ENCODE measurements around the gene CYP3A5.
"Not testable (repeated sequence)": the region's sequence is repeated elsewhere in the genome, so short reads cannot be mapped to it uniquely, and the experiment has no call there.

Gene CYP3A5

GRCh38 chr7:99665312-99666012 is 14.3 kb downstream of the CYP3A5 start:
- Histone ChIP-seq H3K79me2 (ENCODE audit: insufficient read depth, low read length) (no peaks in the 10 kb centered on the region), H3K9ac (ENCODE audit: low read depth, low read length) (no peak overlapping the region), H3K36me3 (ENCODE audit: insufficient read depth, low read length) (0 out of 2 replicates have a peak, but pooled peaks cover 3% of the 10 kb centered on the region), H3K4me2 (ENCODE audit: insufficient read depth, low read length) (no peak overlapping the region), H4K20me1 (ENCODE audit: insufficient read depth, low read length) (no peaks in the 10 kb centered on the region), H3K27me3 (ENCODE audit: insufficient read depth, low read length, poor library complexity) (no peaks in the 10 kb centered on the region), H3K9me3 (ENCODE audit: insufficient read depth, low read length, severe bottlenecking) (no peaks in the 10 kb centered on the region), H3K4me1 (ENCODE audit: insufficient read depth, low read length) (peaks cover 5% of the 10 kb centered on the region; the same call in 1 of the 2 replicates), H3K4me3 (ENCODE audit: low read depth in 1 of 2, low read length in 2 of 2) (no peak overlapping the region), H2AFZ (ENCODE audit: low read depth, low read length) (no peak overlapping the region), H3K27ac (ENCODE audit: low read length) (no peak overlapping the region)
- ATAC-seq (ENCODE audit: insufficient read depth, low read depth) (no peak), DNase-seq (no peak)
- TF ChIP-seq EZH2 (IDR thresholded peaks at IDR 0.05; ENCODE audit: borderline replicate concordance, low read depth, low read length, severe bottlenecking), result no peak
- no peak for TF ChIP-seq CTCF (IDR thresholded peaks at IDR 0.05; ENCODE audit: borderline replicate concordance, extremely low read depth, low read length, poor library complexity, severe bottlenecking)

DNA sequence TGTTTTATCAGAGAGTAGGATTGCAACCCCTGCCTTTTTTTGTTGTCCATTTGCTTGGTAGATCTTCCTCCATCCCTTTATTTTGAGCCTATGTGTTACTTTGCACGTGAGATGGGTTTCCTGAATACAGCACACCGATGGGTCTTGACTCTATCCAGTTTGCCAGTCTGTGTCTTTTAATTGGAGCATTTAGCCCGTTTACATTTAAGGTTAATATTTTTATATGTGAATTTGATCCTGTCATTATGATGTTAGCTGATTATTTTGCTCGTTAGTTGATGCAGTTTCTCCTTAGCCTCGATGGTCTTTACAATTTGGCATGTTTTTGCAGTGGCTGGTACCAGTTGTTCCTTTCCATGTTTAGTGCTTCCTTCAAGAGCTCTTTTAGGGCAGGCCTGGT is 21.9 kb downstream of the CYP3A5 start:
- H3K27ac ChIP-seq (ENCODE audit: low read length); H3K9me3 ChIP-seq (ENCODE audit: insufficient read depth, low read length, severe bottlenecking); H3K9ac ChIP-seq (ENCODE audit: low read depth, low read length); H3K4me2 ChIP-seq (ENCODE audit: insufficient read depth, low read length); ATAC-seq (ENCODE audit: insufficient read depth, low read depth); H3K4me3 ChIP-seq (ENCODE audit: low read depth in 1 of 2, low read length in 2 of 2); H4K20me1 ChIP-seq (ENCODE audit: insufficient read depth, low read length); H3K27me3 ChIP-seq (ENCODE audit: insufficient read depth, low read length, poor library complexity); H3K4me1 ChIP-seq (ENCODE audit: insufficient read depth, low read length); H3K79me2 ChIP-seq (ENCODE audit: insufficient read depth, low read length); DNase-seq; H2AFZ ChIP-seq (ENCODE audit: low read depth, low read length); H3K36me3 ChIP-seq (ENCODE audit: insufficient read depth, low read length): not testable (repeated sequence)

GRCh38 chr7:99654626-99655025 is 25.2 kb downstream of the CYP3A5 start:
- H3K27me3 ChIP-seq (ENCODE audit: insufficient read depth, low read length, poor library complexity); H3K9ac ChIP-seq (ENCODE audit: low read depth, low read length); H3K27ac ChIP-seq (ENCODE audit: low read length); H3K4me3 ChIP-seq (ENCODE audit: low read depth in 1 of 2, low read length in 2 of 2); H3K9me3 ChIP-seq (ENCODE audit: insufficient read depth, low read length, severe bottlenecking); H3K4me2 ChIP-seq (ENCODE audit: insufficient read depth, low read length); DNase-seq; ATAC-seq (ENCODE audit: insufficient read depth, low read depth); H3K36me3 ChIP-seq (ENCODE audit: insufficient read depth, low read length); H3K79me2 ChIP-seq (ENCODE audit: insufficient read depth, low read length); H4K20me1 ChIP-seq (ENCODE audit: insufficient read depth, low read length); H3K4me1 ChIP-seq (ENCODE audit: insufficient read depth, low read length); H2AFZ ChIP-seq (ENCODE audit: low read depth, low read length): not testable (repeated sequence)

DNA sequence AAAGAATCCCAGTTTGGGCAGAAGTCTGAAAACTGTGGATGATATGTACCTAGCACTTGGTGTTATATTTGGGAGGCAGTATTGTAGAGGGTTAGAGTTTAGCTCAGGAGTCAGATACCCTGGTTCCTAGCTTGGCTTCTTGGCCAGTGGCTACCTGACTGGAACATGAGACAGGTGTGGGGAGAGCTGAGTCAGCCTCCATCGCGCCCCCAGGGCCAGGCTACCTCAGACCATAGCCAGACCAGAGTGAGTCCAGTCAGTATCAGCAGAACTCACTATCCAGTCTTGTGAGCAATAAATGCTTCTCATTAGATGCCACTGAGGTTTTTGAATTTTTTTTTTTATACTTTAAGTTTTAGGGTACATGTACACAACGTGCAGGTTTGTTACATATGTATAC is 26.0 kb downstream of the CYP3A5 start:
- no peak overlapping the region for H3K9ac ChIP-seq (ENCODE audit: low read depth, low read length)
- no peaks in the 10 kb centered on the region for H3K4me1 ChIP-seq (ENCODE audit: insufficient read depth, low read length)
- H3K27me3 ChIP-seq (ENCODE audit: insufficient read depth, low read length, poor library complexity), result no peaks in the 10 kb centered on the region
- no peak for ATAC-seq (ENCODE audit: insufficient read depth, low read depth)
- no peak overlapping the region for H3K4me3 ChIP-seq (ENCODE audit: low read depth in 1 of 2, low read length in 2 of 2)
- H3K9me3 ChIP-seq (ENCODE audit: insufficient read depth, low read length, severe bottlenecking), result peaks cover 3% of the 10 kb centered on the region
- H3K79me2 ChIP-seq (ENCODE audit: insufficient read depth, low read length), result no peaks in the 10 kb centered on the region
- no peak overlapping the region for H2AFZ ChIP-seq (ENCODE audit: low read depth, low read length)
- H3K4me2 ChIP-seq (ENCODE audit: insufficient read depth, low read length), result no peak overlapping the region
- H4K20me1 ChIP-seq (ENCODE audit: insufficient read depth, low read length), result no peaks in the 10 kb centered on the region
- TF ChIP-seq CTCF (IDR thresholded peaks at IDR 0.05; ENCODE audit: borderline replicate concordance, extremely low read depth, low read length, poor library complexity, severe bottlenecking) (no peak), EZH2 (IDR thresholded peaks at IDR 0.05; ENCODE audit: borderline replicate concordance, low read depth, low read length, severe bottlenecking) (no peak)
- no peak overlapping the region for H3K27ac ChIP-seq (ENCODE audit: low read length)
- no peak for DNase-seq
- H3K36me3 ChIP-seq (ENCODE audit: insufficient read depth, low read length), result no peaks in the 10 kb centered on the region

DNA sequence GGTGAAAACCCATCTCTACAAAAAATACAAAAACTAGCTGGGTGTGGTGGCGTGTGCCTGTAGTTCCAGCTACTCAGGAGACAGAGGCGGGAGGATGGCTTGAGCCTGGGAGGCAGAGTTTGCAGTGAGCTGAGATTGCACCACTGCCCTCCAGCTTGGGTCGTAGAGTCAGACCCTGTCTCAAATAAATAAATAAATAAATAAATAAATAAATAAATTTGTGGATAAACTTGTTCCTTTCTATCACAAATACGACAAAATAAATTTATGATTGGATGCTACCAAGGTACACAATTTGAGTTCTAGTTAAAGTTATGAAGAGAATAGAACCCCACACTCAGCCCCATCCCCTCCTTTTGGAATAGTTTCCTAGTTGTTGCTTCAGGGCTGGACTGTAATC is 26.5 kb downstream of the CYP3A5 start:
- H3K4me3 ChIP-seq (ENCODE audit: low read depth in 1 of 2, low read length in 2 of 2); H3K27ac ChIP-seq (ENCODE audit: low read length); H3K4me2 ChIP-seq (ENCODE audit: insufficient read depth, low read length); H3K79me2 ChIP-seq (ENCODE audit: insufficient read depth, low read length); H3K9ac ChIP-seq (ENCODE audit: low read depth, low read length); H3K36me3 ChIP-seq (ENCODE audit: insufficient read depth, low read length); H3K4me1 ChIP-seq (ENCODE audit: insufficient read depth, low read length); H3K9me3 ChIP-seq (ENCODE audit: insufficient read depth, low read length, severe bottlenecking); H4K20me1 ChIP-seq (ENCODE audit: insufficient read depth, low read length); H2AFZ ChIP-seq (ENCODE audit: low read depth, low read length); DNase-seq; H3K27me3 ChIP-seq (ENCODE audit: insufficient read depth, low read length, poor library complexity); ATAC-seq (ENCODE audit: insufficient read depth, low read depth): not testable (repeated sequence)
